ENCODE data around the gene PTCD2.

Gene PTCD2

DNA sequence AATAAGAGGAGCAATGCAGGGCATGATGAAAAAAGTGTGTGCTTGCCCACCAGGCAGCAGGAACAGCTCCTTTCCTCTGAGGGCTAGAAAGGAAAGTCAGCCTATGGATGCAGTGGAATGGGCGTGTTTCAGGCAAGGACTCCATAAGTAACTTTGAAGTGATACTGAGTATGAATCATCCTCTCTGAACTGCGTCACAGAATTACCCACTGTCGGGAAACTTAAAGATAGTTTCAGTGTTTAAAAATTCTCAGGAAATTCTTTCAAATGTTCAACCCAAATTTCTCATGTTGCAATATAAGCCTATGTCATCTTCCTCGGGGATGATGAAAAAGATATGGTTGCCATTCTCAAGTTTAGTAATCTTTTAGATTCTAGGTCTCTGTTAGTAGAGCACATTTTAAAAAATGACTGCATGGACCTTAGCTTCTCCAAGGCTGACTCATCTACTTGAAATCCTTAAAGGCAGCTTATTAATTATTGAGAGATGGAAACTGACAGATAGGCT is 27.7 kb downstream of the PTCD2 start:
- peak; percentile 1 for DNase-seq (ENCODE audit: low read depth)

DNA sequence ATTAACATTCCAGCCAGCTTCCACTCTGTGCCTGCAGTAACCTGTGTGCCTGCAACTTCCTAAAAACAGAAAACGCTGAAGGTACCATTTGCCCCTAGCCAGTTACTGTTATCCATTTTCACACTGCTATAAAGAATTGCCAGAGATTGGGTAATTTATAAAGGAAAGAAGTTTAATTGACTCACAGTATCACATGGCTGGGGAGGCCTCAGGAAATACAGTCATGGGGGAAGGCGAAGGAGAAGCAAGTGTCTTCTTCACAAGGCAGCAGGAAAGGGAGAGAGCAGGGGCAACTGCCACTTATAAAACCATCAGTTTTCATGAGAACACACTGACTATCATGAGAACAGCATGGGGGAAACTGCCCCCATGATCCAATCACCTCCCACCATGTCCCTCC is 31.2 kb downstream of the PTCD2 start:
- no peak for DNase-seq (ENCODE audit: low read depth)

DNA sequence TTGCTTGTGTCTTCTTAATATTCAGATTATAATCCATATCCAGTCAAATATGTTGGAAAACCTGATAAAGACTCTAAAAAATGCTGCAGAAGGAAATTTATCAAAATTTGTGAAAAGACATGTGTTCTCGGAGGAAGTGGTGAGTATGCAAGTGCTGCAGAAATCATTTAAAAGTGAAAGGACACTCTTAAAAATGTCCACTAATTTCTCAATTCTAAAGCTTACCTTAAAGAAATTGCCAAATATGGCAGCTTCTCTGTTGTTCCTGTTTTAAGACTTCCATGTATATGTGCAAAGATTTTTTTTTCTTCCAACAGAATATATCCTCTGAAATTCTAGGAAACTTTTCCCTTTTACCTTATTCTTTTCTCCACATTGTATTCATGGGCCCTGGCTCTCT is 32.4 kb downstream of the PTCD2 start:
- DNase-seq (ENCODE audit: low read depth): no peak

- DNase-seq (ENCODE audit: low read depth): no peak
Measured at GRCh38 chr5:72353046-72353445, 32.9 kb downstream of the PTCD2 start.

GRCh38 chr5:72355706-72356299 is 35.6 kb downstream of the PTCD2 start:
- DNase-seq (ENCODE audit: low read depth): no peak

DNA sequence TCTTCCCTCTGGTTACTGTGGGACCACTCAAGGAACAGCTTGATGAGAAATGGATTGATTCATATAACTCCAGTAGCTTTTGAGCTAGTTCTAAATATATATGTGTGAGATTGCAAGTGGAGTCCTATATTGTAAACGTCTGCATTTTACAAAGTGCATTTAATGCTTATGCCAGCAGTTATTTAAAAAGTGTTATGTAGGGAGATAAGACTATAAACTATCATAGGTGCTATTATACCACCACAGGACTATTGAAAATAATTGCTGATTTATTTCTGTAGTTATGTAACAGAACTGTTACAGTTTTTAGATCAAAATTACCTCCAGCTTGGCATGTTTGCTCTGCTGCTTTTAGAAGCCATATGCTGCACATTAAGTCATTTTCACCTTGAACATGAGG is 36.2 kb downstream of the PTCD2 start:
- no peak for DNase-seq (ENCODE audit: low read depth)

DNA sequence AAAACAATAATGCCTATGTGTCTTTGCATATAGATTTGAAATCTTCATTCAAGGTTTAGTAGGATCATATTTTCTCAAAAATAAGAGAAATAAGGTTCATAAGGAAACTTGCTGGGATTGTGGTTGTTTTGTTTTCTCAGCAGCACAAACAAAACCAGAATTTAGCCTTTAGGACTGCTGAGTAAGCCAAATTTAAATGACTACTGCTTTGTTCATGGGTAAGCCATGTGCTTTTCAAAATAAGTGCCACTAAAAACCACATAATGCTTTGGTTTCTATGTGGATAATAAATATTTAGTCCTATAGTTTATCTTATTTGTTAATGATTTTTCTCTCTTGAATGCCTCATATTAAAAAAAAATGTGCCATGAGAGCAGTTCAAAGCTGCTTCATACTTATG is 38.8 kb downstream of the PTCD2 start:
- DNase-seq (ENCODE audit: low read depth): no peak

DNA sequence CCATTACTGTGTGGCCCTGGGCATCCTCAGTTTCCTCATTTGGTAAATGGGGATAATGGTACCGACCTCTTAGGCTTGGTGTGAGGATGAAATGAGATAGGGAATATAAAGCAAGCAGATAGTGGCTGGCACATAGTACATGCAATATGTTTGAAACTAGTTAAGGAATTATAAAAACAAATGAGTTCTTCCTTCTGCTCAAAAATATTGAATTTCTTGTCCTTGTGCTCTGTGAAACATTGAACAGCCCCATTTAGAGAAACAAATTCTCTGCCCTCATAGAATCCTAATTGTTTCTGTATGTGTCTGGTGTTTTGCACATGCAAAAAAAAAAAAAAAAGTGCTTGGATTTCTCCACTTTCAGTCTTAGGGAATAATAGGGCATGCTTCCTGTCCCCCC is 39.7 kb downstream of the PTCD2 start:
- DNase-seq (ENCODE audit: low read depth): no peak

DNA sequence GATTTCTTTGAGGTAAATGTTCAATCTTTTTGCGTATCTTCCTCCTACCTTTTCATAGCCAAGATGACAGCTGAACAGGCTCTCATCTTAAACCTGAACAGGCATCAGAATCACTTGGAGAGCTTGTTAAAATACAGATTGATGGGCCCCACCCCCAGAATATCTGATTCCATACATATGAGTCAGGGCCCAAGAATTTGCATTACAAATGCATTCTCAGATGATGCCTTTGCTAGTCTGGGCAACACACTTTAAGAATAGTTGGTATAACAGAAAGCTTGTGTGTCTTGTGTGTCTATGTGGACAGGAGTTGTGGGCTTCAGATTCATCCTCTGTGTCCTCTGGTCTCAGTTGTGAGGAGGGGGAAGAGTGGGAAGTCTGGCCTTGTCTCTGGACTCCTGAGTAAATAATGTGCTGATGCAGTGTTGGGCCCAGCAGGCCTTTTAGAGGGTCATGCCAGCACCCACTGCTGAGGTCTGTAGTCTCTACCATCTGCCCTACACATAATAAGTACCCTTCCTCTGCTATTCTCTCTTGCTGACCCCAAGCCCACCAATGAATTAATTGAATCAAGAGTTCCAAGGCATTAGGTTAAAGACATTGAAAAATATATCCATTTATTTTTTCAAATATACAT is 43.1 kb downstream of the PTCD2 start:
- DNase-seq (ENCODE audit: low read depth): no peak

GRCh38 chr5:72364171-72364570 is 44.0 kb downstream of the PTCD2 start:
- DNase-seq (ENCODE audit: low read depth): no peak

DNA sequence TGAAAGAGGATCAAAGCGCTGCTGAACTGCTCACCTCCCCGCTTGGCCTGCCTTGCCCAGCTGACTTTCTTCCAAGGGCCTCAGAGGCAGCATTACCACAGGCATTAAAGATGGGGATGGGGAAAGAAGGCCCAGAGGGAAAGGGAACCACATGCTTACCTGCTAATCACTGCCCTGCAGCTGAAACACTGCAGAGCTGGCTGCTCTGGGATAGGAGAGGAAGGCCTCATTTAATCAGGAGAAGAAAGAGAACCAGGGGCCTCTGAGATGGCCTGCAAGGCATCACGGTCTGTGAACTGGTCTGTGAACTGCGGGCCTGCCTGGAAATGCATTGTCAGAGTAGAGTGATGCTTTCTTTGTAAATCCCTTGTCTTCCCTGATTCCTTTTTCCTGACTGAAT is 44.8 kb downstream of the PTCD2 start:
- no peak for DNase-seq (ENCODE audit: low read depth)

DNA sequence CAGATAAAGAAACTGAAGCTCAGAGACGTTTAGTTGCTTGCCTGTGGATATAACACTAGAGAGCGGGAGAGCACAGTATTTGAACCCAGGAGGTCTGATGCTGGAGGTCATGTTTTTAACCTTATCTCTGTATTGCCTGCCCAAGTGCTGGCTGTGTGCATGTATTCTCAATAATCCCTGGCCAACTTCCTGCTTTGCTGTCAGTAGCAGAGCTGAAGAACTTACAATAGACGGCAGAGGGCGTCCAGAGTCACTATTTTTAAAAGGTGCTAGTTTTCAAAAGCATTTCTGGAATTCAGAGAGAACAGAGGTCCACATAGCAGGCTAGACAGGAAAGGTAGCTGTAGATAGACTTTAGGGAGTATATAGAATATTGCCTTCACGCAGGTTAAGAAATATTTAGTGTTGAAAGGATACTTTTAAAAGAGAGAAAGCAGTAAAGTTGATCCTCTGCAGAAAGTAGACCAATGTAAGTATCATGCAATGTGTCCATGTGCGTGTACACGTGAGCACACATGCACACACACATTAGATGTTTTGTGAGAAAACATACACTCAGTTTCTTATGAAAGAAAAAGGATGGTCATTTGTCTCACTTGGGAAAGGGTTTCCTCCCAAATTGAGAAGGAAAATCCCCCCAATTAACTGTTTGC is 46.3 kb downstream of the PTCD2 start:
- DNase-seq (ENCODE audit: low read depth): peak; percentile 11

- DNase-seq (ENCODE audit: low read depth): no peak
Measured at GRCh38 chr5:72368271-72368670, 48.1 kb downstream of the PTCD2 start.

DNA sequence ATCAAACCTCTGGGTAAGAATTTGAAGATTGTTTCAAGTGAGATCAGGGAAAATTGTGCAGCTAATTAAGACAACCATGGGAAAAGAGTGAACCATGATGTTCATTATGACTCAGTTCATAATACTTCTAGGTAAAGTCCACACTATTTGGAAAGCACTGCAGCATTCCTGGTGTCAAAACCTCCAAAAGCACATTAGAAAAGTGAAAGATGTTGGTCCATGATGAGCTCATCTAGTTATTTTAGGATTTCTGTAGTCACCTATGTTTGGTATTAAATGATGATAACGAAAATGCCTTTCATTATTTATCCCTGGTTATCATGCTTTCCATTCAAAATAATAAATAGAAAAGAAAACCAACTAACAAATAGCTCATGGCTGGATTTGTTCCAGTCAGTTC is 49.1 kb downstream of the PTCD2 start:
- no peak for DNase-seq (ENCODE audit: low read depth)

- no peak for DNase-seq (ENCODE audit: low read depth)
Measured at GRCh38 chr5:72369711-72370110, 49.5 kb downstream of the PTCD2 start.

GRCh38 chr5:72372331-72372730 is 52.2 kb downstream of the PTCD2 start:
- DNase-seq (ENCODE audit: low read depth): no peak

DNA sequence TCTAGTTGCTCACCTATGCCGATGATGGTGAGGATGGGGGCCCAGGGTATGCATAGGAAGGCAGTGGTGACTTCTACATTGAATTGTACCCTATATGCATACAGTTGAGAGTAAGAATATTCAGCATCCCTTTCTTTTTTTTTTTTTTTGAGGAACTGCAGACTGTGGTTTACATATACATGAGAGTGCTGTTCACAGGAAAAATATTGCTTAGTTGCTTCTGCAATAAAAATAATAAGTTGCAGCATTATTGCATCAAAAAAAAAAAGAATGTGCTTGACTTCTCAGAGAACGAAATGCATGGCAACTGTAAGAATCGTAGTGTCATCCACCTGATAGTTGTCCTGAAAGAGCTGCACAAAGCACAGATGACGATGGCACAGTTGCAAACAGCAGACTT is 52.8 kb downstream of the PTCD2 start:
- no peak for DNase-seq (ENCODE audit: low read depth)

DNA sequence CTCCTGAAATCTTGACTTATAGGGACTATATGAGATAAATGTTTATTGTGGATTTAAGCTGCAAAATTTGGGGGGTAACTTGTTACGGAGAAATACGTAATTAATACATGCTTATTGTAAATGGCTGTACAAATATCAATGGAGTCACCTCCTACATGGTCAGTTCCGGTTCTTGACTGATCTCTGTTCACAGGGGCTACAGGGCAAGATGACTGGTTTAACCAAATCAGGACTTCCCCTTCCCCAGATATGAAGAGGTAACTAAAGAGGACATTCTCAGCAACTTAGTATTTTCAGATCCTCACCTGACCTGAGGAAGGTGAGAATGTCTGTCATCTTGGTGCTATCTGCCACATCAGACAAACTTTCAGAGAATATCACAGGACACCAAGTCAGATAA is 54.7 kb downstream of the PTCD2 start:
- DNase-seq (ENCODE audit: low read depth): no peak

DNA sequence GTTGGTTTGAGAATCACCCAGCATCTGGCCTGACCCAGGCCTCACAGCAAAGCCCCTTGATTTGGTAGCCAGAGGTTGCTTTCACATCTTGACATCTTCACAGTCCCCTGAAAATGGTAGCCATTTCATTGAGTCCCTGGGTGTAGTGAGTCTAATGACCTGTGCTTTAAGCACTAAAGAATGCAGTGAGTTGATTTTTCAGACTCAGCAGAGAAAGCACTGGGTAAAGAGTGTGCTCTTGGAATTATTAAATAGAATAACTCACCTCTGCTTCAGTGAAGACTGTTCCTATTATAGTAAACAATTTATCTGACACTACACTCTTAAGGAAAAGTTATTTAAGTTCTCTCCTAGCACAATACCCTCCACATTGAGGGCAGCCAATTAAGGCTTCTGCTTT is 56.2 kb downstream of the PTCD2 start:
- no peak for DNase-seq (ENCODE audit: low read depth)

GRCh38 chr5:72377910-72378638 is 57.9 kb downstream of the PTCD2 start:
- no peak for DNase-seq (ENCODE audit: low read depth)

- DNase-seq (ENCODE audit: low read depth): no peak
Measured at GRCh38 chr5:72378639-72379289, 58.6 kb downstream of the PTCD2 start.

DNA sequence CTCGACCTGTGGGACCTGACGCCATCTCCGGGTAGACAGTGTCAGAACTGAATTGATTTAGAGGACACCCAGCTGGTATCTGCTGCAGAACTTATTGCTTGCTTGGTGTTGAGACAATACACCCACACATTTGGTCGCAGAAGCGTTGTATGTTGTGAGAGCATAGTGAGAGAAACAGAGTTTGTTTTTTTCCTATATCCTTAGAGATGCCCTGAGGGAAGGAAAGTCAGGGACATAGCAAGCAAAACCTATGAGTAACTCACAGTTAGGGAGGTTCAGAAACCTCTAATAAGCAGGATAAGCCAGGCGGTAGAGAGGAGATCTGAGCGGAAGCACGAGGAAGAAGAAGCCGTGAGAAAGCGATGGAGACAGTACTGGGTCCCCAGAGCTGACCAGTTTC is 59.8 kb downstream of the PTCD2 start:
- DNase-seq (ENCODE audit: low read depth): no peak

Measured in activated T-cell treated with anti-CD3 and anti-CD28 coated beads for 24 hours (primary cell).